GM20000 (cell line): ENCODE results near the gene SART1.
A peak's percentile ranks its signal among the peaks of the same experiment; 100 is the strongest.

Experiments
- DNase-seq: peaks from one replicate; pipeline ENCODE4 v3.0.0; 2012; ENCODE audit warnings: low spot score
- CTCF ChIP-seq: IDR thresholded peaks from 2 replicates; pipeline ENCODE4 v1.5.1; 2012; ENCODE audit warnings: mild to moderate bottlenecking, control low read depth; ENCODE audit errors: extremely low read depth, missing control alignments

The SART1 gene

GRCh38 chr11:65917434-65918210 lies 43.9 kb upstream of the SART1 start:
- no peak for TF ChIP-seq CTCF
- DNase-seq = no peak

GRCh38 chr11:65918211-65919140 lies 43.1 kb upstream of the SART1 start, which contains the start of gene C11orf68:
TSS of gene C11orf68 (minus strand) at chr11:65919062. CDS start at chr11:65919031, 31 bp downstream.
- no peak for TF ChIP-seq CTCF
- no peak for DNase-seq

- TF ChIP-seq CTCF = no peak
- DNase-seq = peak; percentile 100
These were observed 42.4 kb upstream of the SART1 start, which contains the start of gene DRAP1 for GRCh38 chr11:65919141-65919572. TSS of gene DRAP1 (plus strand) at chr11:65919426. CDS start at chr11:65919502, 76 bp downstream.

GRCh38 chr11:65919573-65920371 lies 41.8 kb upstream of the SART1 start:
- TF ChIP-seq CTCF = no peak
- no peak for DNase-seq

GRCh38 chr11:65920372-65920802 lies 41.1 kb upstream of the SART1 start:
- no peak for TF ChIP-seq CTCF
- no peak for DNase-seq

GRCh38 chr11:65921033-65921555 lies 40.4 kb upstream of the SART1 start:
- no peak for DNase-seq
- no peak for TF ChIP-seq CTCF
